GM19351 (cell line): Measurements from ENCODE around the gene LAMB3.

Experiments
- ATAC-seq: cut with Tn5 transposase; IDR thresholded peaks from one replicate; pipeline ENCODE4 v1.9.1; 2021; ENCODE audit warnings: mild to moderate bottlenecking, moderate library complexity; ENCODE audit not compliant: unreplicated experiment

LAMB3 gene

DNA sequence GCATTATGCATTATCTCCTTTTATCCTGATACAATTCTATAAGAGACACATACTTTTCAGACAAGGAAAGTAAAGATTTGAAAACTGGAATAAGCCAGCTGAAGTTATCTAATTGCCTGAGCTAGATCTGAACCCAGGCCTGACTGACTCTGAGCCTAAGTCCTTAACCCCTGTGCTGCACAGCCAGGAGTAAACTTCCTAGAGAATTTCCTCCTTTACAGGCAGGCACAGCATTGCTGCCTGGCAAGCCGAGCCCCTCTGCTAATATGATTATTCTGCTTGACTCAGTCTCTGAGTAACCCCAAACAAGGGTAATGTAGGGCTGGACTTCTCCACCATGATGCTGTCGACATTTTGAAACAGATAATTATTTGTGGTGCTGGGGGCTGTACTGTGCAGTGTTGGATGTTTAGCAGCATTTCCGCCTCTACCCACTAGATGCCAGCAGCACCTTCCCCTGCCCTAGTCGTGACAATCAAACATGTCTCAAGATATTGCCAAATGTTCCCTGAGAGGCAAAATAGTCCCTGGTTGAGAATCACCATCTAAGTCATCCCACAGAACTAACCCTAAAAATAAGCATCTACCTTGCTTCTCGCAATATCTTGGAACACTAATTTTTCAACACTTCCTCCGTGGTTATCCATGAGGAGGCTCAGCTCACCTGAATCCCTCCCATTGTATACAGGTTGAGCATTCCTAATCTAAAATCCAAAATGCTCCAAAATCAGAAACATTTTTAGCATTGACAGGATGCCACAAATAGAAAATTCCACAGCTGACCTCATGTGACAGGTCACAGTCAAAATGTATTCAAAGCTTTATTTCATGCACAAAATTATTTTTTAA is 50.2 kb downstream of the LAMB3 start:
- peak; percentile 79 for ATAC-seq

DNA sequence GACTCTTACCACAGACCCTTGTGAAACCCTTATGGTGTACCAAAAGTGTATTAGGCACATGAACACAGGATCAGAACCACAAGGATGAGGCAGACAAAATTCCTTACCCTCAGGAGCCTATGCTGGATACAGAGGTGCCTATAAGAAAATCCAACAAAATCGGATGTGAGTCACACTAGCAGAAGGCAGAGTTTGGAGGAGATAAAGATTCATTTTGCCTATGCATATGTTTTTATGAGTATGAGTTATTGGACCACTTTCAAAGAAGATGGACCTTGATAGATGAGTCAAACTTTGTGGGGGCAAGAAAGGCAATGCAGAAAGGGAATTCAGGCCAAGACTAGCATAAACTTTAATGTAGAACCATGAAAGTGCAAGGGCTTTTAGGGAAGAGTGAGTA is 51.7 kb downstream of the LAMB3 start:
- no peak for ATAC-seq

DNA sequence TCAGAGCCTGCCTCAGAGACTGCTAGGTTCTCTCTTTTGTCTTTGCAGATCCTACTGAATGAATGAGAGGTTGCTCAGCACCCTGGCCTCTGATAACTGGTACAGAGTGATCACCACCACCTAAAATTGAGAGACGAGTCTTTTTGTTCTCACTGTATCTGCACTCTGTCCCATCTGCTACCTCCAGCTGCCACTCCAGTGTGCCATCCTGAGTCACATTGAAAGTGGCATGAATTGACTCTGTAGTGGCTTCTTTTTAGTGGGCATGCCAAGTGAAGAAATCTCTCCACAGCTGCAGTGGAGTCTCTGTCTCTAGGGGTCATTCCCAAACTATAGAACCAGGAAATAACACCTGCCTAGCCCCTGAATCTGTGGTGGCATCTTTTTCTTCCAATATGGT is 54.0 kb downstream of the LAMB3 start:
- ATAC-seq, result no peak

DNA sequence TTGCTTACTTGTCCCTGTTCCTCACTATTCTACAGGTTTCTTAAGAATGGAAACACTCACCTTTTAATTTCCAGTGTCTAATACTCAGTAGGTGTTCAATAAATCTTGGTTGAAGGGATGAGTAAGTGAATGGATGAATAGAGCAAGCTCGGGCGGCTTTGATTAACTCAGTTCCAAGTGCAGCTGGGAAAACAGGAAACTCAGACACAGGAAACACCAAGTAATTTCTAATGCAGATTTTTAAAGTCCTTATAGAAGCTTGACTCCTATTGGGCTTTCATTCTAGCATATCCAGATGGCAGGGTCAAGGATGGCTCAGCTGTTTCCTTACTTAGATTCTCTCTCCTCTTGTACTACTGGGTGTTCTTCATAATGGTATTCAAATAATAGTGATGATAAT is 54.7 kb downstream of the LAMB3 start:
- no peak for ATAC-seq

- ATAC-seq, result no peak
These were observed 56.5 kb downstream of the LAMB3 start for GRCh38 chr1:209595599-209596285.

DNA sequence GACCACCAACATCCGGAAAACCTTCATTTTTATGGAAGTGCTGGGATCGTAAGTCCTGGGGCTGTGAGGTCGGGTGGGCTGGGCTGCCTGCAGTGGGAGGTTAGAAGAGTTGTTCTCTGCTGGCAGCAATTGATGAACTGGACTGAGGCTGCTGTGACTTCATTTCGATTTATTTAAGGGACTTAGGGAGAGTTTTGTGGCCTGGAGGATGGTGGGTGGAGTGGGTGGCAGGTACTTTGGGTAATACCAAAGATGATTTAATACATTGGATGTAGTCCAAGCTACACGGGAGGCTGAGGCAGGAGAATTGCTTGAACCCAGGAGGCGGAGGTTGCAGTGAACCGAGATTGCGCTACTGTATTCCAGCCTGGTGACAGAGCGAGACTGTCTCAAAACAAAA is 57.2 kb downstream of the LAMB3 start:
- no peak for ATAC-seq

DNA sequence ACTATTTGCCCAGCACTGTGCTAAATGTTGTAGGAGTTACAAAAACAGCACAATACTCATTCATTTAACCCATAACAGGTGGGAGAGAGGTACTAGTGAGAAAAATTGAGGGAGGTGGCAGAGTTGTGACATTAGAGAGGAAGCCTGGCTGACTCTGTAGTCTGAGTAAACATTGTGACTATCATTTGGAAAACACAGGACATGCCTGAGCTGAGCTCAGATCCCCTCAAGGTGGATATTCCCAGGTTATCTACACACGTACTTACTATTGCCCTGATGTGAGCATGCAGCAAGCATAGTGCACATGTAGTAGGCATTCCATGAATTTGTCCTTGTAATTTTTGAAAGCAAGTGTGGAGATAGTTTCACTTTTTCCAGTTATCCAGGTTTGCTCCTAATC is 57.8 kb downstream of the LAMB3 start:
- ATAC-seq, result no peak

DNA sequence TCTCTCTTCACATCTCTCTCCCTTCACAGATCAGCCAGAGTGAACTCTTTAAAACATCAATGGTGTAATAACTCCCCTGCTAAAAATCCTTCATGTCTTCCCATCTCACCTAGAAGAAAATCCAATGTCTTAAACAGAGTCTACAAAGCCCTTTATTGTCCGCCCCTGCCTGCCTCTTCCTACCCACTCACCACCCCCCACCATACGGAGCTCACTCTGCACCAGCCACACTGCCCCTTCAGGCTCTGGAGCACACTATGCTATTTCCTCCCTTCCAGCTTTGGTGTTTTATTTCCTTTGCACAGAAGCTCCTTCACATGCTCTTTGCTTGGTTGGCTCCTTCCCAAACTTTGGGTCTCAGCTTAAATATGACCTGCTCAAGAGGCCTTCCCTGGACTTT is 58.5 kb downstream of the LAMB3 start:
- no peak for ATAC-seq

GRCh38 chr1:209590405-209590804 is 61.8 kb downstream of the LAMB3 start:
- ATAC-seq, result no peak

- ATAC-seq, result no peak
These were observed 62.4 kb downstream of the LAMB3 start for GRCh38 chr1:209589863-209590262.

- no peak for ATAC-seq
These were observed 62.8 kb downstream of the LAMB3 start for GRCh38 chr1:209589440-209589839.

DNA sequence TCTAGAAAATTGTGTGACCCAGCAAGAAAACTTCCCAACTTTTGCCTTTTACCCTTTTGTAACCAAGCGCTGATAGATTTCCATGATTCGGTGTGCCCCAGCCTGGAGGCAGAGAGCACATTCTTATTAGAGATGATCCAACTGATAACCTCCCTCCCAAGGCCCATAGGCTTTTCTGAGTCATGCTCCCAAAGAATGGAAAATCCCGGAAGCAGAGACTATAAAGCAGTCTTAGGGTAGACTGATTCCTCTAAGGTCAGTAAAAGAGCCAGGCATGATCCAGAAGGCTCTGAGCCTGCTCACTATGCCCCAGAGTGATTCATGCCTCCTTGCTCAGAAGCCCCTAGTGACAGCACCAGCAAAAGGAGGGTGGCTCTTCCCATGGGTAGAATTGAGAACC is 64.4 kb downstream of the LAMB3 start:
- no peak for ATAC-seq

GRCh38 chr1:209586221-209586740 is 65.9 kb downstream of the LAMB3 start:
- no peak for ATAC-seq

GRCh38 chr1:209585672-209586071 is 66.6 kb downstream of the LAMB3 start:
- ATAC-seq, result no peak

GRCh38 chr1:209585197-209585596 is 67.0 kb downstream of the LAMB3 start:
- no peak for ATAC-seq

- no peak for ATAC-seq
These were observed 68.0 kb downstream of the LAMB3 start for GRCh38 chr1:209584231-209584672.

DNA sequence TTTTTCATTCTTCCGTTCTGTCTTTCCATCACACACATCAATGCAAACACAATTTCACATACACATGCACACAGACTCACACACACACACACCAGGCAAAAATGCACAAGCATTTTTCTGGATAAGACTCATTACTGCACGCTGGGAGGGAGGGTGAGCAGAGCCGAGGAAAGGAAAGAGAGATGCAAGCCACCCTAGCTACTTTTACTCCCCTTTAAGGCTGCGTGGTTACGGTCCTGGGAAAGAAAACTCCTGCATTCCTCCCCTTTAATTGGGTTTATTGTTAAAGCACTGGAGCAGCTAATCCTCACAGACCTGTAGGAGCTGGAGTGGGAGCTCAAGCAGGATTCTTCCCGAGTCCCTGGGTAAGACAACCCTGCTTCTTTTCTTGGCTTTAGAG is 68.8 kb downstream of the LAMB3 start, which contains the start of gene CAMK1G:
Gene CAMK1G, plus strand, starts transcription at position 307 of the 400 bp plus-strand sequence. CDS start 11,270 bp downstream, outside the sequence.
- ATAC-seq, result no peak

DNA sequence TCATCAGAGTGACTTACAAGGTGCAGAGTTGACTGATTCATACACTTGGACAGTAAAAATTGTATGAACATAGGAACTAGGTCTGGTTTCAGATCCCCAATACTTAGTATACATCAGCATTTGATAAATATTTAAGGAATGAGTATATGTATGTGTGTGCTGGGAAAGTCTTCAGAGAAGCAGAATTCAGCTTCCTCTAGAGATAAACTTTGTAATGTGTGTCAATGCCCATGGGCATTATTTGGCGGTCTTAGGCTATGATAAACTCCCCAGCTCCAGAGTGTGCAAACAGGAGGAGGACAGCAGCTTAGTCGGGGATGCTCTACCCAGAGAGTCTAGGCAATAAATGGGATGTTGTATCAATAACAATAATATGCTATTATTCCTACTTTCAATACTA is 71.6 kb downstream of the LAMB3 start:
- no peak for ATAC-seq

DNA sequence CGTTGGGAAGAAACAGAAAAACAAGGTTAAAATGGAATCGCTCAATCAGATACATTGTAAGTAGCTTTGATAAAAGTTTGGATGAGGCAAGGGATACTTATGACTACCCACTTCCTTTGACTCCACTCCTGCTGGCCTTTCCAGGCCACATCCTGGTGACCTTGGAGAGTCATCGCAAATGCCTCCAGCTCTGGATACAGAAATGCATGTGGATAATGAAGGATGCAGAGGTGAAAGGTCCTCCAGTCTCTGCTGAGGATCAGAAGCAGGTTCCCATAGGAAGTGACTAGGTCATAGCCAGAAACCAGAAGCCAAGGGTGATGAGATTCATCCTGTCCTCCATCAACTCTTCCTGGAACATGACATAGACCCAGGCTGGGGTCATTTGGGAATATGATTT is 74.9 kb downstream of the LAMB3 start:
- ATAC-seq, result no peak

DNA sequence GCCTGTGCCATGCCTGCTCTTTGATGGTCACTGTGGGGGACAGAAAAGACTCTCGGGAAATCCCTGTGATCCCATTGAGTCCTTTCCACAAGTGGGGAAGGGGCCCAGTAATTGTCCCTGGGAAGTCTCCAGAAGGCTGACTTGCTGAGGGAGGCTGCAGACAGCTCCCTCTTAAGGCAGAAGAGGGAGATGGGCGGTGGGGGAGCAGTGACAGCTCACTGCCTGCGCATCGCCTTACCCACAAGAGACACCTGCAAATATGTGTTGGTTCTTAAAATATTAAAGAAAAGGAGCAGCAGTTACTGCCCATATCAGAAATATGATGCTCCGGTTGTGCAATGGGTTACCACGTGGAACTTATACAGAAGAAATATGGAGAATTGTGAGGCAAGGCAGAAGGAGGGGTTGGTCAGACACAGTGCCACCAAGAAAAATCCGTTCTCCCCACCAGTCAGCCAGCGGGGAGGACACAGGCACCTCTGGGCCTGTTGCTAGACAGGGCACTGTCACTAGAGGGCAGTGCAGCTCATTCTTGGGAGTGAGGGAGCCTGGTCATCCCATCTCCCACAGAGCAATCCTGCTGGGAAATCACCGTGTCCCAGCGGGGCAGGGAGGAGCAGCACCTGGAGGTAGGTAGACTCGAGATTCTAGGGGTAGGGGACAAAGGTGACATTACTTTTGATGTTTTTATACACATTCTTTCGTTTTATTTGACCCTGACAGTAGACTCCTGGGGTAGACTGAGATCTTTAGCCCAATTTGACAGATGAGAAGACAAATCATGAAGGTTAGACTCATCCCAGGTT is 75.6 kb downstream of the LAMB3 start:
- ATAC-seq, result peak; percentile 86

- no peak for ATAC-seq
These were observed 81.5 kb downstream of the LAMB3 start for GRCh38 chr1:209570743-209571142.
